8988T (cell line): Measurements from ENCODE around the gene EBNA1BP2.
"Not testable (repeated sequence)": the region's sequence is repeated elsewhere in the genome, so short reads cannot be mapped to it uniquely, and the experiment has no call there.

Experiments used
- DNase-seq: peaks from one replicate; pipeline ENCODE4 v3.0.0; 2011

EBNA1BP2 gene, protein sequence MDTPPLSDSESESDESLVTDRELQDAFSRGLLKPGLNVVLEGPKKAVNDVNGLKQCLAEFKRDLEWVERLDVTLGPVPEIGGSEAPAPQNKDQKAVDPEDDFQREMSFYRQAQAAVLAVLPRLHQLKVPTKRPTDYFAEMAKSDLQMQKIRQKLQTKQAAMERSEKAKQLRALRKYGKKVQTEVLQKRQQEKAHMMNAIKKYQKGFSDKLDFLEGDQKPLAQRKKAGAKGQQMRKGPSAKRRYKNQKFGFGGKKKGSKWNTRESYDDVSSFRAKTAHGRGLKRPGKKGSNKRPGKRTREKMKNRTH

DNA sequence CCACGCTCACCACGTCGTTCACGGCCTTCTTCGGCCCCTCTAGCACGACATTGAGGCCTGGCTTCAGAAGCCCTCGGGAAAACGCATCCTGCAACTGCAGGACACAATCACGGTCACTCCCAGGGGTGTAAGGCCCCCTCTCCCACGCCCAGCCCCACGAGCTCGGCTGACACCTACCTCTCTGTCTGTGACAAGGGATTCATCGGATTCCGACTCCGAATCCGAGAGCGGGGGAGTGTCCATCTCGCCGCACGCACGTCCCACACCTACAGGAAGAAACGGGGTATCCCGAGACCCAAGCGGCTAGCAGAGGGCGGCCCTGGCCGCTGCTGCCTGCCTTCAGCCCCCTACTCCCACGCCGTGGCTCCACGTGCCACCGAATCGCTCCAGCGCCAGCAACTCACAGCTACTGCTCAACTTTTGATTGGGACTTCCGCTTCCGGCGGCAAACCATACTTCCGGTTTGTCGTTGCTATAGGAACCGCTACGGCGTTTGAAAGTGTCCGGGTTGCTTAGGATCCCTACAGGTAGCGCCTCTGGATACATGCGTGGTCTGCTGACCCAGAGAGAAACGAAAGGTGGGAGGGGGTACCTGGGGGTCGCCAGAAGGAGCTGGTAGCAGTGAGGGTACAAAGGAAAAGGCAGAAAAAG is at the start of gene EBNA1BP2, which contains the start of gene CFAP57:
Gene EBNA1BP2 (minus strand): TSS at position 415 of the 651 bp plus-strand sequence. CDS start 172 bp downstream, at position 243.
Gene CFAP57 (plus strand): TSS at position 455 of the 651 bp plus-strand sequence. CDS start 424 bp downstream, outside the sequence.
- peak; percentile 55 for DNase-seq

DNA sequence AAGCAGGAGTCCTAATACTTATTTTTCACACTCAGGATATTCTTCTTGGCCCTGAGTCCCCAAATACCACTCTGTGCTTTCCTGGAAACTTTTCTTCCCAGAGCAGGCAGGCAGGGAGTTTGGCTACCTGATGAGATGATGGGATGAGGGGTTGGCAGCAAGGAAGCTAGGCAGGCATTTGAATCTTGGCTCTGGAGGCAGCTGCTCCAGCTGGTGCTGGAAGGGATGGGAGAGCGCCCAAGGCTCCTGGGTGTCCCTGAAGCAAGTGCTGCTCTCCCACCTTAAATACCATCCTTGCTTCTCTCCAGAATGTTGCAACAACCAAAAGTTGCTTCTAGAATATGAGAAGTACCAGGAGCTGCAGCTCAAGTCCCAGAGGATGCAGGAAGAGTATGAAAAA is 49.7 kb upstream of the EBNA1BP2 start:
- no peak for DNase-seq

DNA sequence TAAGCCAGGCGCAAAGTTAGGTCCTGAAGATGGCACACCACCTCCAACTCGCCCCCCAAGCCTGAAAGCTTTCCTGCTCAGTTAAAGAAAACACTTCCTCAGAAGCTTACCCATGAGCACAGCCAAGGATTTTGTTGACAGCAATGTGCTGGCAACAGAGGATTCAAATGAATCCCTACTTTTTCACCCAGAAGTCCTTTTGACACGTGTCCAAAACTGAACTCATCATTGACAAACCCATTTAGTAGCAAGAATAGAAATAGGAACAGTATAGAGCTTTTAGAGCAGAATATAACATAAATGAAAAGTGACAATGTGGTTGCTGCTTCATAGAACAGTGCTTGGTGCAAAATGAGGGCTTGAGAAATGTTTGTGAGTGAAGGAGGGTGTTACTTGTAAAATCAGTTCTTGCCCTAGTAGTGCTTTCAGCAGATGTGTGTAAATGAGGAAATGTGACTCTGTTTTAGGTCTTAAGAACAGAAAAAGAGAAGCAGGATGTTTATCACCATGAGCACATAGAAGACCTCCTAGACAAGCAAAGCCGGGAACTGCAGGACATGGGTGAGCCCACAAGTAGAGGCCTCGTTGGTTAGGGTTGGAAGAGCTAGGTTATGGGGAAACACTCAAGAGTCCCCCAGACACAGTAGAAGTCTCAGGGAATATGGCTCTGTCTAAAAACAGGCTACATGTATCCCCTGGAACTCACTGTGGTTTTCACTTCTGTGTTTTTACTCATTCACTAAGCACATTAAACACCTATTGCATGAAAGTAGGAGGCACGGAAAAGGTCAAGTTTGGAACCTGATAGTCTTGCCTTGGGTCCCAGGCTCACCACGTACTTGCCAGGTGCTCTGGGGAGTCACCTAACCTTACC is 49.1 kb upstream of the EBNA1BP2 start:
- no peak for DNase-seq

DNA sequence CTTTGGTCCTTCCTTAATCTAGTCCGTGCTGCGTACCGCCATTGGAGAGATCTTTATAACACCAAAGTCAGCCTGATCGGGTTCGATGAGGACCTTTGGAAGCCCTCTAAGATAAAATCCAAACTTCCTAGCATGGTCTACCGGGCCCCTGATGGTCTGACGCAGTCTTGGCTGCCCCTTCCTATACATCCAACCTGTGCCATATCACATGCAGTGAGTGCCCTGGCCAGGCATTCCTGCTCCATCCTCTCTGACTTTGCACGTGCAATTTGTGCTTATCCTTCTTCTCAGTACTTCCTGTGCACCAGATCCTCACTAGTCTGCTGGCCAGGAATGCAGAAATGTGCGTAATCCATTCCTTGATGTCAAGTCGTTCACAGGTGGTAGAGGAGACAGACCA is 45.7 kb upstream of the EBNA1BP2 start:
- no peak for DNase-seq

DNA sequence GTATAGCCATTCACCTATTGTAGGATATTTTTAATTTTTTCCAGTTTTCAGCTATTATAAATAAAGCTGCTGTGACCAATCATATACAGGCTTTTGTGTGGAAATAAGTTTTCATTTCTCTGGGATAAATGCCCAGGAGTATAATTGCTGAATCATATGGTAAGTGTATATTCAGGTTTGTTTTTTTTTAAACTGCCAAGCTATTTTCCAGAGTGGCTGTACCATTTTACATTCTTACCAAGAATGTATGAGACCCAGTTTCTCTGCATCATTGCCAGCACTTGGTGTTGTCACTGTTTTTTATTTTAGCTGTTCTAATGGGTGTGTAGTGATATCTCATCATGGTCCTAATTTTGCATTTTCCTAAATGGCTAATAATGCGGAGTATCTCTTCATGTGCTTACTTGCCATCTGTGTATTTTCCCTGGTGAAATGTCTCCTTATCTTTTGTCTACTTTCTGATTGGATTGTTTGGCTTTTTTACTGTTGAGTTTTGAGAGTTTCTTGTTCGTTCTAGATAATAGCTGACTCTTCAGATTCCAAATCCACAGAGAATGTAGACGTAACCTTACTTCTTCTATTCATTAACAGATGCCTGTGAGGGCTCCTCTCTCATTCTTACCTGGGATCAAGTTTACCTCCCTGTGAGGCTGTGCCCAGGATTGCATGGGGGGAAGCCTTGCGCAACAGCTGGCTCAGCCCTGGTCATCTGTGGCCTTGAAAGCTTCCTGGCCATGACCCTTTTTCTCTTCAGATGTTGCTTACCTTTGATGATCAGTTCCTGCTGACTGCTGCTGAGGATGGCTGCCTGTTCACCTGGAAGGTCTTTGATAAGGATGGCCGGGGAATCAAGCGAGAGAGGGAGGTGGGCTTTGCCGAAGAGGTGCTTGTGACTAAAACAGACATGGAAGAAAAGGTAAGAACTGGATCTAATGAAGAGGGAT is 42.7 kb upstream of the EBNA1BP2 start:
- DNase-seq, result no peak

DNA sequence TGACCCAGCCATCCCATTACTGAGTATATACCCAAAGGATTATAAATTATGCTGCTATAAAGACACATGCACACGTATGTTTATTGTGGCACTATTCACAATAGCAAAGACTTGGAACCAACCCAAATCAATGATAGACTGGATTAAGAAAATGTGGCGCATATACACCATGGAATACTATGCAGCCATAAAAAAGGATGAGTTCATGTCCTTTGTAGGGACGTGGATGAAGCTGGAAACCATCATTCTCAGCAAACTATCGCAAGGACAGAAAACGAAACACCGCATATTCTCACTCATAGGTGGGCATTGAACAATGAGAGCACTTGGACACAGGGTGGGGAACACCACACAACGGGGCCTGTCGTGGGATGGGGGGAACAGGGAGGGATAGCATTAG is 36.2 kb upstream of the EBNA1BP2 start:
- DNase-seq, result not testable (repeated sequence)

DNA sequence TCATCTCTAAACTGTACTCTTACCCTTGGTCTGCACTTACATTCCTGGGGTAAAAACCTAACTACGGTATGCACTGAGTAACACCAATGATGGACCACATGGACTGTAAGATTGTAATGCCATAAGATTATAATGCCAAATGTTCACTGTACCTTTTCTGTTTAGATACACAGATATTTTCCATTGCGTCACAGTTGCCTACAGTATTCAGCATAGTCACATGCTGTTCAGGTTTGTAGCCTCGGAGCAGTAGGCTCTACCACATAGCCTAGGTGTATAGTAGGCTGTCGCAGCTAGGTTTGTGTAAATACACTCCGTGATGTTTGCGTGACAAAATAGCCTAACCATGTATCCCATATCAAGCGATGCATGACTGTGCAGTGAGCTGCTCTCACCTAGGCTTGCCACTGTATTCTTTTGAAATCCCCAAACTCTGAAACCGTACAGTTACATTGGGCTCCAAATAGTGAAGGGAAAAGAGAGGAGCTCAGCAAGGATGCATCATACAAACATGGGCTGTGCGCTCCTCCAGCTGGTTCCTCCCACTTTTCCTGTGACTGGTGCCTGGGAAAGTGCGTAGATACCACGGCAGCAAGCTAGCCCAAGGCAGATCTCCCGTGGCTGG is 35.3 kb upstream of the EBNA1BP2 start:
- no peak for DNase-seq

DNA sequence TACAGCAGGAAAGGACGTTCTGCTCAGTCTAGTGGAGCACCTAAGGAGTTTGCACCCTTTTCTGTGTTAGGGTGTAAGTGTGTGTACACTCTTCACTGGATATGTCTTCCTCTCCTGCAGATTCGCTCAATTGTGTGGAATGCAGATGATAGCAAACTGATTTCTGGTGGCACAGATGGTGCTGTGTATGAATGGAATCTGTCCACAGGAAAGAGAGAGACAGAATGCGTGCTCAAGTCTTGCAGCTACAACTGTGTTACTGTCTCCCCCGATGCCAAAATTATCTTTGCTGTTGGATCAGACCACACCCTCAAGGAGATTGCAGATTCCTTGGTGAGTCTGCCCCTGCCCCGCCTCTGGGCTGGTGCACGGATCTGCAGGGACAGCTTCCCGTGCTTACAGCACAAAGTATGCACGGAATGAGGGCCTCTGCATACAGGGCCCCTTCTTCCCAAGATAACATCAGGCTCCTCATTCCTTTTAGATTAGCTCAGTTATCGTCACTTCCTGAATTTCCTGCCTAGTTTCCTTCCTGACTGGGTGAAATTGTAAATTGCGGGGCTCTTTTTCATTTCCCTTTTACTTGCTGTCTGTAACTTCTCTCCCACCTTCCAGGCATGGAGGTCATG is 34.6 kb upstream of the EBNA1BP2 start:
- DNase-seq, result no peak

DNA sequence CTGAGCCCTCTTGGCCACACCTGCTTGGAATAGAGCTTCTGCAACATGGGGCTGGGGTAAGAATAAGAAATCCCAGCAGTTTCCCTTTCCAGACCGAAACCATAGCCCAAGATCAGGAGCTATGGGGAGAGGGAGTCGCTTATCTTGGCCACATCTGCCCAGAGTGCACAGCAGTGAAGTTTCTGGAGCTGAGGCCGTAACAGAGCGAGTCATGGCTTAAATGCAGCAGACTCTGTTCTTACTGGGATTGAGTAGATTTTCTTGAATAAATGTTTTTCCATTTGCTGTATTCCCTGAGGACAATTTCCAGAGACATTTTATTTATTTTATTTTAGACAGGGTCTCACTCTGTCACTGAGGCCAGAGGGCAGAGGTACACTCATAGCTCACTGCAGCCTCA is 33.6 kb upstream of the EBNA1BP2 start:
- DNase-seq, result no peak

DNA sequence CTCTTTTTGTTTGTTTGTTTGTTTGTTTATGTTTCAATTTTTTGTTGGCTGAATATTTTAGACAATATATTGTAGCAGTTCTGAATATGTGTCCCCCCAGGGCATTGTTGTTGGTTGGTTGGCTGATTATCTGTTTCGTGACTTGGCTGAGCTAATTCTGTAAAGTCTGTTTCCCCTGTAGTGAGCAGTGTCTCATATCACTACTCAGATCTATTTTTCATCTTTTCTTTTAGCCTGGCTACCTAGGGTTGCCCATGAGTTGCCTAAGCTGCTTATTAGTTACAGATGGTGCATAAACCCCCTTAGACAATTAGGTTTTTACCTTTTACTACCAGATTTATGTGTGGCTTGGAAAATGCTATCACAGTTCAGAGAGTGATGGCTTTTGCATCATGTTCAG is 32.3 kb upstream of the EBNA1BP2 start:
- DNase-seq, result no peak

DNA sequence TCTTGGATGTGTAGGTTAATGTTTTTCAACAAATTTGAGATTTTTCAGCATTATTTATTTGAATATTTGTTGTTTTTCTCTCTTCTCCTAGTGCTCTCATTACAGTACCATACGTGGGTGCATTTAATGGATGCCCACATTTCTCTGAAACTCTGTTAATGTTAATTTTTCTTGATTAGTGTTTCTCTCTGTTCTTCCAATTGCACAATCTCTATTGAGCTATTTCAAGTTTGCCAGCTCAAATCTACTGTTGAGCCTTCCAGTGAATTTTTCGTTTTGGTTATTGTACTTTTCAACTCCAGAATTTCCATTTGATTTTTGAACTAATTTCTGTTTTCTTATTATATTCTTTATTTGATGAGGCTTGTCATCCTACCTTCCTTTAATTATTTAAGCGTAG is 31.8 kb upstream of the EBNA1BP2 start:
- no peak for DNase-seq

DNA sequence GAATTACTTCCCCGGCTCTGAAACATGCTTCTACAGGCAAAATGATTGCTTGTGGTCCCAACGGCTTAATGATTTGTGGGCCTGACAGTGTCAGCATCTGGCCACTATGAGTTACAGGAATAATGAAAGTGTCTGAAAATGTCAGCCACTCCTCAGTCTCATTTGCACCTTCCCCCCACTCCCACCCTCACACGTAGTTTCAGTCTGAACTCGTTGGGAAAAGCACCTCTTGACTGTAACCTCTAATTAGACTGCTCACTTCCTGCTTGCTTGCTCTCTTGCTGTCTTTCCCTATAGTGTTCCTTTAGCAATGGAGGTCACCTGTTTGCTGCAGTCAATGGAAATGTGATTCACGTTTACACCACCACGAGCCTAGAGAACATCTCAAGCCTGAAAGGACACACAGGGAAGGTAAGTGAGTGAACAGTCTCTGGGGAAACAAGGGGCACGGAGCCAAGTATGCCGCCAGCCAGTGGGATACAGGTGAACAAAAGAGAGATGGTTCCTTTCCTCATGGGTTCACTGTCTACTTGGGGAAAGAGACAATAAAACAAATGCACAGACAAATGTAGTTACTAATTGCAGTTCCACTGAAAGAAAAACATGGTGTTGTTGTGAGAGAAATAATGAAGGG is 27.1 kb upstream of the EBNA1BP2 start:
- DNase-seq, result no peak

DNA sequence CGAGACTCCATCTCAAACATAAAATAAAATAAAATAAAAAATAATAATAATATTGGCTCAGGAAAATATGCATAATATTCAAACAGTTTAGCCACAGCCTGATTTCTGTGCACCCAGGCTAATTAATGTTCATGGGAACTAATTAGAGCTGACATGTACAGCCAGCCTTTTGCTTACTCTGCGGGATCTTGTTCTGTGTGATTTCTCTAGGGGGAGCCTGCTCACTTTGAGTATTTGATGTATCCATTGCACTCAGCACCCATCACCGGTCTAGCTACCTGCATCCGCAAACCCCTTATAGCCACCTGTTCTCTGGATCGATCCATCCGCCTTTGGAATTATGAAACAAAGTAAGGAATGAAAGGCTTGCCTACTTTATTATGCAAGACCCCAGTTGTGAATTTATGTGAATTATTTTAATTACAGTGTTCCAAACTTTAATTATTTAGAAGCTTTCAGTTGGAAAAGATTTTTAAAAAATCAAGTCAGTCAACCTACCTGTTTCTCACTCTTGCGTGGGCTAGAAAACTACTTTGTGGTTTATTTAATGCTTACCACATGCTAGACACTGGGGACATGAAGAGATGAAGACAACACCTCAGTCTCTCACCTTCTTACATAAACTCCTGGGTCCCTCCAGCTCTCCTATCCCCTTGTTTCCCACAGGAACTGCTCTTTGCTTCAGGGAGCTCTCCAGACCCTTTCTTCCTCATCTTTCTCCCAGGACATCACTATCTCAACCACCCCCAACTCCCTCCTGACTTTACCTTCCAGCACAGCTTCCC is 25.4 kb upstream of the EBNA1BP2 start:
- DNase-seq, result no peak

DNA sequence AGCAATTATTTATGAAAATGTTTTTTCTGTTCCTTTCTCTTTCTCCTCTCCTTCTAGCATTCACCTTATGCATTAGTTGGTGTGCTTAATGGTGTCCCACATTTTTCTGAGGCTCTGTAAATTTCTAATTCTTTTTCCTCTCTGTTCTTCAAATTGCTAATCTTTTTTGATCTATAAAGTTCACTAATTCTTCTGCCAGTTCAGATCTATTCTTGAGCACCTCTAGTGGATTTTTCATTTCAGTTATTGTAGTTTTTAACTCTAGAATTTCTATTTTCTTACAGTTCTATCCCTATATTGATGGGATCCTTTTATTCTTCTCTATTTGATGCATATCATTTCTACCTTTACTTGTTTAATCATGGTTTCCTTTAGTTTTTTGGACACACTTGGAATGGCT is 22.4 kb upstream of the EBNA1BP2 start:
- no peak for DNase-seq

DNA sequence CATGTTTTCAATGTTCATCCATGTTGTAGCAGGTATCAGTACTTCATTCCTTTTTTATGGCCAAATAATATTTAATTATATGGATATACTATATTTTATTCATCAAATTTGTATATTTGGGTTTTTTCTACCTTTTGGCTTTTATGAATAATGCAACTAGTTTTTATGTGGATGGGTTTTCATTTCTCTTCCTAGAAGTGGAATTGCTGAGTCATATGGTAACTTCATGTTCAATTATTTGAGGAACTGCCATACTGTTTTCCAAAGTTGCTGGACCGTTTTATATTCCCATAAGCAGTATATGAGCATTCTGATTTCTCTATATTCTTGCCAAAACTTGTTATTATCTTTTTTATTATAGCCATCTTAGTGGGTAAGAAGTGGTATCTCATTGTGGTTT is 16.0 kb upstream of the EBNA1BP2 start:
- no peak for DNase-seq

DNA sequence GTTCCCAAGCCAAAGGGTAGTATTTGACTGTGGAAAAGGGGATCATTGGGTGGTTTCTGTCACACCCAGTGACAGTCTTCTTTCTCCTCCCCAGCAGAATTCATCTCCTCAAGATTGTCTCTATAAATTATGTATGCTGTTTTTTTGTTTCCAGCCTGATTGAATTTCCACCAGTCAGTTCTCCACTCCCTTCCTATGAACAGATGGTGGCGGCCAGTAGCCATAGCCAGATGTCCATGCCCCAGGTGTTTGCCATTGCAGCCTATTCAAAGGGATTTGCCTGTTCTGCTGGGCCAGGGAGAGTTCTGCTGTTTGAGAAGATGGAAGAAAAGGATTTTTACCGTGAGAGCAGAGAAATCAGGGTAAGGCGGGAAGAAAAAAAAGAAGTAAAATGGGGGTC is 12.9 kb upstream of the EBNA1BP2 start:
- no peak for DNase-seq

DNA sequence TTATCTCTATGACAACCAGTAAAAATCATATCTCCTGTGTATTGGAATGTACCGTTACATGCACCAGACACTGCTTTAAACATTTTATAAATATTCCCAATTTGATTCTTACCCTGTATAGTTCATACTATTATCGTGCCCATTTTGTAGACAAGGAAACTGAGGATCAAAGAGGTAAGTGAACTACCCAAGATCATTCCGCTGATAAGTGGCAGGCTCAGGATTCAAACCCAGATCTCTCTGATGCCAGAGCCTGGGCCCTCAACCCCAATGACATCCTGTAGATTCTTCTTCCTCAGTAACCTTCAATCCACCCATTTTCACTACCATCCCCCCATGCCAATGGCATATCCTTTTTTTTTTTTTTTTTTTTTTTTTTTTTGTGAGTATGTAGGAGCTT is 12.3 kb upstream of the EBNA1BP2 start:
- no peak for DNase-seq

DNA sequence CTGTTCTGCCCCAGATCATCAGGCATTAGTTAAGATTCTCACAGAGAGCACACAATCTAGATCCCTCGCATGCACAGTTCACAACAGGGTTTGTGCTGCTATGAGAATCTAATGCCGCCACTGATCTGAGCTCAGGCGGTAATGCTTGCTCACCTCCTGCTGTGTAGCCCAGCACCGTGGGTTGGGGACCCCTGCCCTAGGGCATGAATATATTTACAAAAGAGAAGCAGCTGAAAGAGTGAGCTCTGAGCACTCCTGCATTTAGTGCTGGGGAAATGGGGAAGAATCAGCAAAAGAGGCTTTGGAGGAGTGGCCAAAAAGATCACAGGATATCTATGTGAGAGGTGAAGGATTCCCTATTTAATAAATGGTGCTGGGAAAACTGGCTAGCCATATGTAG is 5.6 kb upstream of the EBNA1BP2 start:
- no peak for DNase-seq

DNA sequence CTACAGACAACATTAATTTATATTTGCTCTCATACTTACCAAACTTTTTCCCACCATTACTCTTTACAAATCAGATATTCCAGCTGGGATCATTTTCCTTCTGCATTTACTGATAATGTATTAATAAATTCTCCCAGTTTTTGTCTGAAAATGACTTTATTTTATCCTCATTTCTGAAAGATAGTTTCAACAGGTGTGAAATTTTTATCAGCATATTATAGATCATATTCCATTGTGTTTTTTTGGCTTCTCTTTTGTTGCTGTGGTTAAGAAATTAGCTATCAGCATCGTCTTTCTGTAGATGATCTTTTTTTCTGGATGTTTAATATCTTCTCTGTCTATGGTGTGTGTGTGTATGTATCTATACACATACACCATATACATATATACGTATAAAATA is 2.8 kb upstream of the EBNA1BP2 start:
- no peak for DNase-seq

DNA sequence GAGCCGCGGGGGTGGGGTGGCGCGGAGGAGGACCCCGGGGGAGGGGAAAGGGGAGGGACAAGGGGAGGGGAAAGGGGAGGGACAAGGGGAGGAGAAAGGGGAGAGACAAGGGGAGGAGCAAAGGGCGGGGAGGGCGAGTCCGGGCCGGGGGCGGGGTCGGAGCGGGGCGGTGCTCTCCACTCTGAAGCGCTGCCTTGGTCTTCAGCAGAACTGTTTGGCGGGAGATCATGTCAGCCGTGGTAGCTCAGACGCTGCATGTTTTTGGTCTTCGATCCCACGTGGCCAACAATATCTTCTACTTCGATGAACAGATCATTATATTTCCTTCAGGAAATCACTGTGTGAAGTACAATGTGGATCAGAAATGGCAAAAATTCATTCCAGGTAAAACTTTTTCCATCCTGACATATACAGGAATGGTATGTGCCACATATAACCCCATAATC is 460 bp upstream of the EBNA1BP2 start:
- DNase-seq, result peak; percentile 41
